ENCODE data around the gene HTRA3.

The HTRA3 gene

GRCh38 chr4:8269535-8270417 lies at the start of gene HTRA3:
TSS of gene HTRA3 (plus strand) at chr4:8269754. CDS start at chr4:8269969, 215 bp downstream.
- peak; percentile 44 for DNase-seq (ENCODE audit: low read depth)

GRCh38 chr4:8220661-8221450 lies 48.7 kb upstream of the HTRA3 start:
- no peak for DNase-seq (ENCODE audit: low read depth)

DNA sequence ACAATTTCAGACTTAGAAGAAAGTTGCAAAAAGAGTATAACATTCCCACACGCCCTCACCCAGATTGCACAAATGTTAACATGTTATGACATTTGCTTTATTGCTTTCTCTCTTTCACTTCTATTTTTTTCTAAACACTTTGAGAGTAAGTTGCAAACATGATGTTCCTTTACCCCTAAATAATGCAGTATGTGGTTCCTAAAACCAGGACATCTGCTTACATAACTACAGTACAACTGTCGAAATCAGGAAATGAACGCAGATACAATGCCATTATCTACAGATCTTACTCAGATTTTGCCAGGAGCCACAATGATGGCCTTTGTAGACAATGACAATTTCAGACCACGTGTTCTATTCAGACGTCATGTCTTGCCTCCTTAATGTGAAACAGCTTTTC lies 48.1 kb upstream of the HTRA3 start:
- DNase-seq (ENCODE audit: low read depth), result peak; percentile 26

DNA sequence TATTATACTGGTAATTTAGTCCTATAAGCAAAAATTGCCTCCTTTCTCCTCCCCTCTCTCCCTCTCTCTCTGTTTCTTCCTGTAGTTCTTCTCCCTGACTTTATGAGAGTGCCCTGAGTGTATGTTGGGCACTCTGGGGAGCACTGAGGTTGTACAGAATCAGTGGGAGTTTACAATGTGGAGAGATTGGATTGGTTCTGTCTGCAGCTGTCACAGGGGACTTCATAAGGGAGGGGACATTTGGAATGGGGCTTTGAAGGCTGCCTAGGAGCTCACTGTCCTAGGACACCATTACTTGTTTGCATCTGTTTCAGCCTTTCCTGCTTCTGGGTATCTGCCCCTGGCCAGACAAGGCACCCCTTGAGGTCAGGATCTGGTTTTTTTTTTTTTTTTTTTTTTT lies 47.6 kb upstream of the HTRA3 start:
- no peak for DNase-seq (ENCODE audit: low read depth)

- no peak for DNase-seq (ENCODE audit: low read depth)
Measured at GRCh38 chr4:8222609-8223388, 46.8 kb upstream of the HTRA3 start.

GRCh38 chr4:8224267-8224974 lies 45.1 kb upstream of the HTRA3 start:
- DNase-seq (ENCODE audit: low read depth), result no peak

DNA sequence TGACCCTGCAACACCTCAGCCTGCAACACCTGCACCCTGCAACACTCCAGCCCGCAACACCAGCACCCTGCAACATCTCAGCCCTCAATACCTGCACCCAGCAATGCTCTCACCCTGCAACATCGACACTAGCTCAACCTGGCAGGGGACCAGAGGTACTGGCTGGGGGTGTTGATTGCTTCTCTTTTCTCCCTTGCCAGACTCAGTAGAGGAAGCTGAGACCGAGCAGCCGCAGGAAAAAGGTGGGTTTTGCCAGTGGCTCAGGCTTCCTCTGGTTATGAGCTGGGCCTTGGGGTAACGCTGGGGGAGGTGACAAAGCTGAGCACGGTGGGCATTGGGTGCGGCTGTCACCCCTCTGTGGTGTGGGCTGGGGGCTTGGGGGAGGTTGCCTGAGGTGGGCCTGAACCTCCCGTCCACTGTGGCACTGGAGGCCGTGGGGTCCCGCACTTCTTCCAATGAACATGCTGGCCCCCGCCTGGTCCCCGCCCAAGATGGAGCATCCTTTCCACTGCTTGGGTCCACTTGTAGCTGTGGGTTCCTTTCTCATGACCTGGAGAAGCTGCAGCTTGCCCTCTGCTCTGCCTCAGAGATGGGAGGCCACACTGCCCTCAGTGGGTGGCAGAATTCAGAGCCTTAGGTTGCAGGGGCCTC lies 44.5 kb upstream of the HTRA3 start:
- DNase-seq (ENCODE audit: low read depth), result no peak

GRCh38 chr4:8225706-8226443 lies 43.7 kb upstream of the HTRA3 start:
- no peak for DNase-seq (ENCODE audit: low read depth)

DNA sequence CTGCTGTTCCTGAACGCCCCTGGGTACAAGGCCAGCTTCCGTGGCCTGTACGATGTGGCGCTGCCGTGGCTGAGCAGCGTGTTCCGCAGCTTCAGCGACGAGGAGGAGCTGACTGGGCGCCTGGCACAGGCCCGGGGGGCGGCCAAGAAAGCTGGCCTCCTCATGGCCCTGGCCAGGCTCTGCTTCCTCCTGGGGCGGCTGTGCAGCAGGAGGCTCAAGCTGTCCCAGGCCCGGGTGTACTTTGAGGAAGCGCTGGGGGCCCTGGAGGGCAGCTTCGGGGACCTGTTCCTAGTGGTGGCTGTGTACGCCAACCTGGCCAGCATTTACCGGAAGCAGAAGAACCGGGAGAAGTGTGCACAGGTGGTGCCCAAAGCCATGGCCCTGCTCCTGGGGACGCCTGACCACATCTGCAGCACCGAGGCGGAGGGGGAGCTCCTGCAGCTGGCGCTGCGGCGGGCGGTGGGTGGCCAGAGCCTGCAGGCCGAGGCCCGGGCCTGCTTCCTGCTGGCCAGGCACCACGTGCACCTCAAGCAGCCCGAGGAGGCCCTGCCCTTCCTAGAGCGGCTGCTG lies 42.3 kb upstream of the HTRA3 start:
- DNase-seq (ENCODE audit: low read depth), result no peak

- no peak for DNase-seq (ENCODE audit: low read depth)
Measured at GRCh38 chr4:8227771-8228318, 41.7 kb upstream of the HTRA3 start.

- peak; percentile 65 for DNase-seq (ENCODE audit: low read depth)
Measured at GRCh38 chr4:8228319-8229250, 41.0 kb upstream of the HTRA3 start.

GRCh38 chr4:8229331-8229975 lies 40.1 kb upstream of the HTRA3 start:
- no peak for DNase-seq (ENCODE audit: low read depth)

- DNase-seq (ENCODE audit: low read depth), result no peak
Measured at GRCh38 chr4:8230033-8230432, 39.5 kb upstream of the HTRA3 start.

DNA sequence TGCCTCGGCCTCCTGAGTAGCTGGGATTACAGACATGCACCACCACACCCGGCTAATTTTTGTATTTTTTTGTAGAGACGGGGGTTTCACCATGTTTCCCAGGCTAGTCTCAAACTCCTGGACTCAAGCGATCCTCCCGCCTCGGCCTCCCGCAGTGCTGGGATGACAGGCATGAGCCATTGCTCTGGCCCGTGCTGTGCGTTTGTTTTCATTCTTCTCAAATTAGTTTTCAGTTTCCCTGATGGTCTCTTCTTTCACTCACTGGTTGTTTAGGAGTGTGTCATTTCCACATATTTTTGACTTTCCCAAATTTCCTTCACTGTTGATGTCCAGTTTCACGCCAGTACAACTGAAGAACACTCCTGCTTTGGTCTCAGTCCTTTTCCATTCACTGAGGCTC lies 38.7 kb upstream of the HTRA3 start:
- no peak for DNase-seq (ENCODE audit: low read depth)

DNA sequence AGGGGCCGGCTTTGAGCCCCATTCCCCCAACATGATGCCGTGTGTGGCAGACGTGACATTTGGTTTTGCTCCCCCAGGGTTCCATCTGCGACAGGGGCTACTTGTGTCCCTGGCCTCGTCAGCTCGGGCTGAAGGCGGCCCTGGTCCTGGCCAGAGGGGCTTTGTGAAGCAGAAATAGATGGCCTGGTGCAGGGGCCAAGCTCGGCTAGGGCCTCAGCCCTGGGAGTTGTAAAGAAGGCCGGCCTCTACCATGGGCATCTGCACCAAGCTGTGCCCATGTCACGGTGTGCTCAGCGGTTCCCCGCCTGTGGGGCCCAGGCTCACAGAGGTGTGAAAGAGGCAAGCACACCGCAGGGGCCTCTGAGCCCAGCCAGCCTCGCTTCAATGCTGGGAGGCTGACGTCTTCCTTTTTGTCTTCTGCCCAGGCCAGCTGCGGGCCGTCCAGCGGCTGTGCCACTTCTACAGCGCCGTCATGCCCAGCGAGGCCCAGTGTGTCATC lies 38.0 kb upstream of the HTRA3 start:
- DNase-seq (ENCODE audit: low read depth), result no peak

- no peak for DNase-seq (ENCODE audit: low read depth)
Measured at GRCh38 chr4:8232748-8233147, 36.8 kb upstream of the HTRA3 start.

GRCh38 chr4:8233672-8234484 lies 35.7 kb upstream of the HTRA3 start:
- DNase-seq (ENCODE audit: low read depth), result no peak

All from ELR (cell line).